Trophoblast cell (in vitro differentiated cells and primary cell): Measurements from ENCODE around the gene PRIMA1.

Experiments
- DNase-seq, 2 donors: peaks; one replicate each; pipeline ENCODE4 v3.0.0-alpha.2; 2016
- H2AFZ ChIP-seq: 2 replicates; pipeline ENCODE4 v1.6.1; 2013; ENCODE audit warnings: low read length, moderate library complexity, mild to moderate bottlenecking; ENCODE audit not compliant: insufficient read depth, poor library complexity
- H2AK5ac ChIP-seq: 2 replicates; pipeline ENCODE4 v1.6.1; 2013; ENCODE audit warnings: mild to moderate bottlenecking, low read length
- H2BK120ac ChIP-seq: 2 replicates; pipeline ENCODE4 v1.6.1; 2013; ENCODE audit warnings: low read length, mild to moderate bottlenecking, moderate library complexity; ENCODE audit not compliant: insufficient read depth, poor library complexity
- H2BK12ac ChIP-seq: 2 replicates; pipeline ENCODE4 v1.6.1; 2013; ENCODE audit warnings: mild to moderate bottlenecking, low read length, moderate library complexity
- H2BK5ac ChIP-seq: 2 replicates; pipeline ENCODE4 v1.6.1; 2013; ENCODE audit warnings: low read length, low read depth, moderate library complexity, mild to moderate bottlenecking; ENCODE audit not compliant: poor library complexity
- H3K14ac ChIP-seq: 2 replicates; pipeline ENCODE4 v1.6.1; 2013; ENCODE audit warnings: mild to moderate bottlenecking, low read length
- H3K18ac ChIP-seq: 2 replicates; pipeline ENCODE4 v1.6.1; 2013; ENCODE audit warnings: mild to moderate bottlenecking, low read length
- H3K23ac ChIP-seq: 2 replicates; pipeline ENCODE4 v1.6.1; 2013; ENCODE audit warnings: low read length
- H3K27ac ChIP-seq: 2 replicates; pipeline ENCODE4 v1.5.1; 2013; ENCODE audit warnings: low read depth, mild to moderate bottlenecking, inconsistent platforms, low read length, moderate library complexity
- H3K27me3 ChIP-seq: 2 replicates; pipeline ENCODE4 v1.6.1; 2013; ENCODE audit warnings: inconsistent platforms, mild to moderate bottlenecking, low read length, moderate library complexity; ENCODE audit not compliant: insufficient read depth
- H3K36me3 ChIP-seq, 2 experiments: 1 replicate in 1 of 2; 2 replicates in 1 of 2; pipeline ENCODE4 v1.6.1; 2013; ENCODE audit warnings: low read length in 2 of 2, mild to moderate bottlenecking in 2 of 2, moderate library complexity in 1 of 2; ENCODE audit not compliant: insufficient read depth in 2 of 2, control insufficient read depth in 1 of 2
- H3K4ac ChIP-seq: 2 replicates; pipeline ENCODE4 v1.6.1; 2013; ENCODE audit warnings: low read depth, mild to moderate bottlenecking, low read length, moderate library complexity
- H3K4me1 ChIP-seq, 2 experiments: 1 replicate in 1 of 2; 2 replicates in 1 of 2; pipeline ENCODE4 v1.6.1; 2013; ENCODE audit warnings: low read length in 2 of 2, mild to moderate bottlenecking in 2 of 2, moderate library complexity in 1 of 2; ENCODE audit not compliant: insufficient read depth in 2 of 2, control insufficient read depth in 1 of 2
- H3K4me2 ChIP-seq: 2 replicates; pipeline ENCODE4 v1.6.1; 2013; ENCODE audit warnings: inconsistent platforms, mild to moderate bottlenecking, low read length, moderate library complexity
- H3K4me3 ChIP-seq: 2 replicates; pipeline ENCODE4 v1.5.1; 2013; ENCODE audit warnings: mild to moderate bottlenecking, low read depth, low read length, inconsistent platforms
- H3K79me1 ChIP-seq: one replicate; pipeline ENCODE4 v1.6.1; 2013; ENCODE audit warnings: low read length
- H3K79me2 ChIP-seq: 2 replicates; pipeline ENCODE4 v1.6.1; 2013; ENCODE audit warnings: low read length, mild to moderate bottlenecking; ENCODE audit not compliant: control insufficient read depth, insufficient read depth, poor library complexity
- H3K9ac ChIP-seq: 2 replicates; pipeline ENCODE4 v1.6.1; 2013; ENCODE audit warnings: mild to moderate bottlenecking, low read length
- H3K9me3 ChIP-seq: 2 replicates; pipeline ENCODE4 v1.6.1; 2013; ENCODE audit warnings: low read depth, mild to moderate bottlenecking, control low read depth, inconsistent platforms, low read length; ENCODE audit not compliant: insufficient read depth
- H4K12ac ChIP-seq: 2 replicates; pipeline ENCODE4 v1.6.1; 2013; ENCODE audit warnings: low read depth, mild to moderate bottlenecking, low read length, moderate library complexity
- H4K8ac ChIP-seq: 2 replicates; pipeline ENCODE4 v1.6.1; 2013; ENCODE audit warnings: low read depth, mild to moderate bottlenecking, low read length, moderate library complexity
- H4K91ac ChIP-seq: one replicate; pipeline ENCODE4 v1.6.1; 2013; ENCODE audit warnings: low read depth, mild to moderate bottlenecking, low read length, moderate library complexity
- WGBS: extraction: QIAGEN DNeasy Blood & Tissue Kit; methylation state at CpG from one replicate; pipeline ENCODE4 v1.1.7; 2013; ENCODE audit warnings: missing lambda C conversion rate; ENCODE audit not compliant: insufficient read length, insufficient coverage; ENCODE audit errors: extremely low coverage; 5-methylcytosine and 5-hydroxymethylcytosine counted together

The PRIMA1 gene

GRCh38 chr14:93708800-93709199 is 79.5 kb downstream of the PRIMA1 start:
- no peak overlapping the region for H2BK120ac ChIP-seq
- no peaks in the 10 kb centered on the region for H3K27me3 ChIP-seq
- H3K36me3 ChIP-seq: no peaks in the 10 kb centered on the region
- H2AK5ac ChIP-seq: no peak overlapping the region
- H3K23ac ChIP-seq: no peak overlapping the region
- no peak overlapping the region for H3K4me2 ChIP-seq
- H2AFZ ChIP-seq: no peak overlapping the region
- H3K14ac ChIP-seq: no peak overlapping the region
- no peak overlapping the region for H3K4ac ChIP-seq
- WGBS: no CpG with 5 or more reads among the region's 5 CpGs
- no peak overlapping the region for H4K91ac ChIP-seq
- no peak overlapping the region for H3K9ac ChIP-seq
- no peaks in the 10 kb centered on the region for H3K79me2 ChIP-seq
- no peak overlapping the region for H2BK12ac ChIP-seq
- no peak overlapping the region for H4K8ac ChIP-seq
- H4K12ac ChIP-seq: no peak overlapping the region
- H3K4me1 ChIP-seq: peaks cover 6 to 10% of the 10 kb centered on the region in 2 experiments
- H2BK5ac ChIP-seq: no peak overlapping the region
- H3K27ac ChIP-seq: no peak overlapping the region
- no peak overlapping the region for H3K18ac ChIP-seq
- H3K4me3 ChIP-seq: no peak overlapping the region
- H3K9me3 ChIP-seq: no peaks in the 10 kb centered on the region
- H3K79me1 ChIP-seq: no peaks in the 10 kb centered on the region
- DNase-seq: no peak

- no peak overlapping the region for H2BK5ac ChIP-seq
- no peaks in the 10 kb centered on the region for H3K79me1 ChIP-seq
- H3K14ac ChIP-seq: no peak overlapping the region
- no peak overlapping the region for H2AFZ ChIP-seq
- H3K18ac ChIP-seq: no peak overlapping the region
- no peaks in the 10 kb centered on the region for H3K36me3 ChIP-seq
- H3K4me1 ChIP-seq: peaks cover 6 to 10% of the 10 kb centered on the region in 2 experiments
- no peak overlapping the region for H3K4ac ChIP-seq
- no peak overlapping the region for H4K8ac ChIP-seq
- no peaks in the 10 kb centered on the region for H3K9me3 ChIP-seq
- no peak overlapping the region for H2AK5ac ChIP-seq
- H3K23ac ChIP-seq: no peak overlapping the region
- H3K4me2 ChIP-seq: no peak overlapping the region
- H3K27me3 ChIP-seq: no peaks in the 10 kb centered on the region
- H3K27ac ChIP-seq: no peak overlapping the region
- no CpG with 5 or more reads among the region's 6 CpGs for WGBS
- H4K12ac ChIP-seq: no peak overlapping the region
- no peak for DNase-seq
- H3K4me3 ChIP-seq: no peak overlapping the region
- no peak overlapping the region for H4K91ac ChIP-seq
- H3K9ac ChIP-seq: no peak overlapping the region
- H2BK120ac ChIP-seq: no peak overlapping the region
- H2BK12ac ChIP-seq: no peak overlapping the region
- no peaks in the 10 kb centered on the region for H3K79me2 ChIP-seq
Observed at GRCh38 chr14:93708311-93708734, 80.0 kb downstream of the PRIMA1 start.

GRCh38 chr14:93707475-93707874 is 80.8 kb downstream of the PRIMA1 start:
- WGBS: no CpG with 5 or more reads among the region's 3 CpGs
- no peak for DNase-seq
- H2BK120ac ChIP-seq: no peak overlapping the region
- no peaks in the 10 kb centered on the region for H3K79me2 ChIP-seq
- H3K9me3 ChIP-seq: no peaks in the 10 kb centered on the region
- H3K4ac ChIP-seq: no peak overlapping the region
- no peak overlapping the region for H2BK12ac ChIP-seq
- no peak overlapping the region for H3K27ac ChIP-seq
- H2BK5ac ChIP-seq: no peak overlapping the region
- no peaks in the 10 kb centered on the region for H3K36me3 ChIP-seq
- H3K4me2 ChIP-seq: no peak overlapping the region
- H3K14ac ChIP-seq: no peak overlapping the region
- H3K18ac ChIP-seq: no peak overlapping the region
- no peaks in the 10 kb centered on the region for H3K79me1 ChIP-seq
- no peak overlapping the region for H4K12ac ChIP-seq
- H3K23ac ChIP-seq: no peak overlapping the region
- no peaks in the 10 kb centered on the region for H3K27me3 ChIP-seq
- no peak overlapping the region for H4K8ac ChIP-seq
- H3K9ac ChIP-seq: no peak overlapping the region
- no peak overlapping the region for H2AK5ac ChIP-seq
- peaks cover 6 to 10% of the 10 kb centered on the region in 2 experiments for H3K4me1 ChIP-seq
- H4K91ac ChIP-seq: no peak overlapping the region
- H2AFZ ChIP-seq: no peak overlapping the region
- no peak overlapping the region for H3K4me3 ChIP-seq

GRCh38 chr14:93706360-93706955 is 81.8 kb downstream of the PRIMA1 start:
- no peak overlapping the region for H2AFZ ChIP-seq
- H3K18ac ChIP-seq: no peak overlapping the region
- no peaks in the 10 kb centered on the region for H3K27me3 ChIP-seq
- no peak for DNase-seq
- H3K4me3 ChIP-seq: no peak overlapping the region
- H3K4ac ChIP-seq: no peak overlapping the region
- H3K9ac ChIP-seq: no peak overlapping the region
- no peak overlapping the region for H3K4me2 ChIP-seq
- H3K4me1 ChIP-seq: peaks cover 6 to 10% of the 10 kb centered on the region in 2 experiments
- no peaks in the 10 kb centered on the region for H3K79me2 ChIP-seq
- H3K27ac ChIP-seq: no peak overlapping the region
- H2BK12ac ChIP-seq: no peak overlapping the region
- WGBS: no CpG with 5 or more reads among the region's 21 CpGs
- H3K23ac ChIP-seq: no peak overlapping the region
- no peaks in the 10 kb centered on the region for H3K36me3 ChIP-seq
- H2BK120ac ChIP-seq: no peak overlapping the region
- H3K79me1 ChIP-seq: no peaks in the 10 kb centered on the region
- H2BK5ac ChIP-seq: no peak overlapping the region
- no peak overlapping the region for H4K12ac ChIP-seq
- no peaks in the 10 kb centered on the region for H3K9me3 ChIP-seq
- H4K91ac ChIP-seq: no peak overlapping the region
- H2AK5ac ChIP-seq: no peak overlapping the region
- no peak overlapping the region for H3K14ac ChIP-seq
- H4K8ac ChIP-seq: no peak overlapping the region
